Central memory CD8-positive, alpha-beta T cell (primary cell): ENCODE results near the gene SH2D4B.

Experiments used
- ATAC-seq: fragments of 150-1000 bp; cut with Tn5 transposase; replicated peaks from 2 replicates; pipeline ENCODE4 v1.10.0; 2022; ENCODE audit warnings: mild to moderate bottlenecking, moderate FRiP score, moderate number of reproducible peaks; ENCODE audit not compliant: poor library complexity, severe bottlenecking; ENCODE audit errors: extremely low read depth
- DNase-seq, 2 donors: peaks; one replicate each; pipeline ENCODE4 v3.0.0; 2021; ENCODE audit warnings: low spot score in 2 of 2
- H3K27ac Mint-ChIP-seq: one replicate; pipeline ENCODE4 v1.8.0; 2022; ENCODE audit warnings: low read depth, mild to moderate bottlenecking, moderate library complexity, mixed read lengths
- H3K27me3 Mint-ChIP-seq: one replicate; pipeline ENCODE4 v1.8.0; 2022; ENCODE audit warnings: mixed read lengths
- H3K36me3 Mint-ChIP-seq: one replicate; pipeline ENCODE4 v1.8.0; 2022; ENCODE audit warnings: mild to moderate bottlenecking, moderate library complexity, mixed read lengths; ENCODE audit not compliant: insufficient read depth
- H3K4me1 Mint-ChIP-seq: one replicate; pipeline ENCODE4 v1.8.0; 2022; ENCODE audit warnings: mixed read lengths
- H3K4me3 Mint-ChIP-seq: one replicate; pipeline ENCODE4 v1.8.0; 2022; ENCODE audit warnings: mild to moderate bottlenecking, moderate library complexity, mixed read lengths
- H3K9me3 Mint-ChIP-seq: one replicate; pipeline ENCODE4 v1.8.0; 2022; ENCODE audit warnings: mixed read lengths

Gene SH2D4B

DNA sequence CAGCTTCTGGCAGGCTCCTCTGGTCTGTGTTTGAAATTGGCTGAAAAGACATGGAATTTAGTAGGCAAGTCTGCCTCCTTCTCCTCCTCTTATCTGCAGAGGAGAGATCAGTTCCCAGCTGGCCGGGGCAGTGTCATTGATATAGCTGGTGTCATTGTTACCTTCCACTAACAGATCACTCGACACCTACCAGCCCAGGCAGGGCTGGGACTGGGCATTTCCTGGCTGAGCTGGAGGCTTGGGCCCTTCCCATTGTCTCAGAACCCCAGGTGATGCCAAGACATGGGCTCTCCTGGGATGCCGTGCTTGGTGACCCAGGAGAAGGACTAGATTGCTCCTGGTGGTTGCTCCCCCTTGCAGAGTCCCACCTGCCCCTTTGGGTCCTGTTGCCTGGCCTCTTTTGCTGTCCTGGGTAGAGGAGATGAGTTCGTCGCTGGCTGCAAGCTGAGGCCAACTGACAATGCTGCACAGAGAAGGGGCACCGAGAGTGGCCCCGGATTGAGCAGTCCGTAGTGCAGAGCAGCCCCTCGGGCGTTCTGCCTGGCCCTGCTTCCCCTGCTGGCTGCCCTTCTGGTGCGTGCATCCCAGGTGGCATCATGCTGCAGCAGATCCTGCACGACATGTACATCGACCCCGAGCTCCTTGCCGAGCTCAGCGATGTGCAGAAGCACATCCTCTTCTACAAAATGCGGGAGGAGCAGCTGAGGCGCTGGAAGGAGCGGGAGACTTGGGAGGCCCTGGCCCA is at the start of gene SH2D4B:
TSS of gene SH2D4B (plus strand) at position 167 of the 745 bp plus-strand sequence. CDS start at position 597, 430 bp downstream.
- Mint-ChIP-seq H3K4me3 (peak within 1 kb of the TSS; percentile 52), H3K27me3 (no peaks in the 10 kb centered on the region), H3K27ac (peak within 1 kb of the TSS; percentile 93), H3K9me3 (no peaks in the 10 kb centered on the region), H3K36me3 (peaks cover 12% of the 10 kb centered on the region), H3K4me1 (peaks cover 35% of the 10 kb centered on the region)
- DNase-seq (no peak), ATAC-seq (no peak)

DNA sequence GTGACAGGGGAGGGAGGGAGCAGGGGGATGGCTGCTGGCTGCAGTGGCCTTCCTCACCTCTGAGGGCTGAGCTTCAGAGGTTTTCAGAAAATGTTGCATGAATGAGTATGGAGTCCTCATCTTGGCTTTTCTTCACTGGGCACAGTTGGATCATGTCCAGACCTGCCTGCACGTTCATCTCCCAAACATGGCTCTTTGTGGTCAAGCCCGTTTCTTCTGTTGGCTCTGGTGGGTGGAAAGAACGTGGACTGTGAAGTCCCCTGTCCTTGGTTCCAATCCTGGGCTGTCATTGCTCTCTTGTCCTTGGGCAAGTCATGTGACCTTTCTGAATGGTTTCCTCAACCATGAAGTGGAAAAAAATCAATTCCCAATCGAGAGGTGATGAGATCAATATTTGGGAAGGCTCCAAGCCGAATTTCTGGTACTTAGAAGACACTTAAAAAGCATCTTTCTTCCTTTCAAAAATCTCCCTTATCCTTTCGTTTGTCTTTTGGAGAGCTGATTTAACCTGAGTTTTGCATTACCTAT is 49.1 kb upstream of the SH2D4B start:
- Mint-ChIP-seq H3K9me3 (no peaks in the 10 kb centered on the region), H3K36me3 (peaks cover 40% of the 10 kb centered on the region), H3K4me3 (peak overlapping the region; percentile 66), H3K27ac (peak overlapping the region; percentile 93), H3K4me1 (peaks cover 99% of the 10 kb centered on the region), H3K27me3 (no peaks in the 10 kb centered on the region)
- DNase-seq (no peak), ATAC-seq (no peak)

DNA sequence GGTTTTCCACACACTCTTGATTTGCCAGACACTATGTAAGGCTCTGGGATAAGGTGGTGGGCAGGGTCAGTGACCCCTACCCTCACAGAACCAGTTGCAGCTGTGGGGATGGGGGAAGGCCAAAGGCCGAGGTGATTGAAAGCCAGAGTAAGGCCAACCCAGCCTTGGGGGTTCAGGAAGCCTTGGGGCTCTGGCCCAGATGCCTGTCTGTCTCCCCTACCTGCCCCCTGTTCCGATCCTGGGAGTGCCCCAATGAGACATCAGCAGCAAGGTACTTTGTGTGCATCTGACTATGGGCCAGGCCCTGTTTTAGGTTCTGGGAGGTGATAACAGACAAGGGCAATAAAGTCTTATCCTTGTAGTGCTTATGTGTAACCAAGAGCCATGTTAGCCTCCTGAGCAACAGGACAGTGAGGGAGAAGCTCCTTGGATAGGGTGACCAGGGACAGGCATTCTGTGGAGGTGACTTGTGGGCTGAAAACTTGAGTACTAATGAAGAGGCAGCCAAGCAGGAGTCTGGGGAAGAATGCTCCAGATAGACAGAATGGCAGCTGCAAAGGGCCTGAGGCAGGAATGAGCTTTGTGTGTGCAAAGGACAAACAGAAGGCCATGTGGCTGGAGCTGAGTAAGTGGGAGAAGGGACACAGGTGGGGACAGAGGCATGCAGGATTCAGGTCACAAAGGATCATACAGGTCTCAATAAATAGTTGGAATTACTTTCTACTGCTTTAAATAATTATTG is 48.2 kb upstream of the SH2D4B start:
- no peak for DNase-seq
- no peak for ATAC-seq
- peaks cover 99% of the 10 kb centered on the region for H3K4me1 Mint-ChIP-seq
- H3K27me3 Mint-ChIP-seq: no peaks in the 10 kb centered on the region
- H3K4me3 Mint-ChIP-seq: peak overlapping the region; percentile 66
- H3K27ac Mint-ChIP-seq: peak overlapping the region; percentile 58
- H3K9me3 Mint-ChIP-seq: no peaks in the 10 kb centered on the region
- H3K36me3 Mint-ChIP-seq: peaks cover 36% of the 10 kb centered on the region

DNA sequence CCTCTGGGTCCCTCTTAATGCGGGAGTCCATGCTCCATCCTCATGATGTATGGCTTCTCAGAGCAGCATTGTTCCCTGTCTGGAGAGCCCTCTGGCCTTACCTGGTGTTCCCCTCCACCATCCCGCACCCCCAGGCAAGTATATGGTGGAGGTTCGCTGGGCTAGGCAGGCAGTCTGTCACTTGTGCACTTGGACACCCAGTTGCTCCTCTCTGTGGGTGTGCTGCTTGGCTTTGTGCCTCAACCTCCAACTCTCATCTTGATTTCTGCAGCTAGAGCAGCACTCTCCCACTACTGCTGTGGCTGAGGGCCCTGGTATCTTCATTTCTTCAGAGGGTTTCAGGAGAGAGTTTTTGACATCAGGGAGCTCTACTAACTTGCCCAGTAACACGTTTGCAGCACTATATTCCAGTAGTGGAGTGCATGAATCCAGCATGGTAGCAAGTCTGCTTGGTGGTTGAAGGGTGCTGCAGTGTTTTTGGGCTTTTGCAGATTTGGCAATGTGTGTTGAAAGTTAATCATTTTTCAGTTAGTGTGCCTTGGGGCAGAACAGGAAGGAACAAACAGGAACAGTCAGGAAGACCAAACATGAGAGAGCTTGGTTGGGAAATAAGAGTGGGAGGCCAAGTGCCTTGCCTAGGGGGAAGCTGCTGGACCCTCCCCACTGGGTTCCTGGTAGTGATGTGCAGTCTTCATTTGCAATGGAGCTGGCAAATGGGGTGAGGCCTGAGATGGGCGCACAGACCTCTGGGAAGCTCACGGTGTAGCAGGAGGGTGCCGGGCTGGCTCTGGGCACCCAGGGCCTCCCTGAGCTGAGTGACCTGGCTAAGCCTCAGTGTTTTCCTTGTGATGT is 46.2 kb upstream of the SH2D4B start:
- Mint-ChIP-seq H3K36me3 (peaks cover 38% of the 10 kb centered on the region), H3K9me3 (peaks cover 2% of the 10 kb centered on the region), H3K4me1 (peaks cover 99% of the 10 kb centered on the region), H3K4me3 (peak overlapping the region; percentile 18), H3K27me3 (no peaks in the 10 kb centered on the region), H3K27ac (peak overlapping the region; percentile 8)
- ATAC-seq: no peak
- no peak for DNase-seq

DNA sequence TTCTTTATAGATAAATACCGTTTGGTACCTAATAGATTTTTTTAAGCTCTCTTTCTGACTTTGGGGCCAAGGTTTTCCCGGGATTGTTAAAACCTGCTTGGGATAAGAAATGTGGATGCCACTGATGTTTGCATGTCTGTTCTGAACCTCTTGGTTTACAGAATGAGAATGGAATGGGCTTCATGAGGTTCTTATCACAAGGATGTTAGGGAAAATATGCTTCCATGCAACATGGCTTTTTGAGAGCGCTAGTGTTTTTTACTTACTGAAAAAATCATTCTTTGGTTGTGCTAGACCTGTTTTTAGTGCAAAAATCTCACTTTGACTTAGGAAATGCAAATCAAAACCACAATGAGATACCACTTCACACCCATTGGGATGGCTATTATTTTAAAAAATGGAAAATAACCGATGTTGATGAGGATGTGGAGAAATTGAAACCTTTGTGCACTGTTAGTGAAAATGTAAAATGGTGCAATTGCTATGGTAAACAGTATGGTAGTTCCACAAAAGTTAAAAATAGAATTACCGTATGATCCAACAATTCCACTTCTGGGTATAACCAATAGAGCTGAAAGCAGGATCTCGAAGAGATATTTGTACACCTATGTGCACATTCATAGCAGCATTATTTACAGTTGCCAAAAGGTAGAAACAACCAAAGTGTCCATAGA is 44.7 kb upstream of the SH2D4B start:
- ATAC-seq (no peak), DNase-seq (no peak)
- Mint-ChIP-seq H3K4me3 (peak overlapping the region; percentile 61), H3K4me1 (peaks cover 99% of the 10 kb centered on the region), H3K9me3 (peaks cover 7% of the 10 kb centered on the region), H3K27me3 (no peaks in the 10 kb centered on the region), H3K36me3 (peaks cover 38% of the 10 kb centered on the region), H3K27ac (peak overlapping the region; percentile 82)

DNA sequence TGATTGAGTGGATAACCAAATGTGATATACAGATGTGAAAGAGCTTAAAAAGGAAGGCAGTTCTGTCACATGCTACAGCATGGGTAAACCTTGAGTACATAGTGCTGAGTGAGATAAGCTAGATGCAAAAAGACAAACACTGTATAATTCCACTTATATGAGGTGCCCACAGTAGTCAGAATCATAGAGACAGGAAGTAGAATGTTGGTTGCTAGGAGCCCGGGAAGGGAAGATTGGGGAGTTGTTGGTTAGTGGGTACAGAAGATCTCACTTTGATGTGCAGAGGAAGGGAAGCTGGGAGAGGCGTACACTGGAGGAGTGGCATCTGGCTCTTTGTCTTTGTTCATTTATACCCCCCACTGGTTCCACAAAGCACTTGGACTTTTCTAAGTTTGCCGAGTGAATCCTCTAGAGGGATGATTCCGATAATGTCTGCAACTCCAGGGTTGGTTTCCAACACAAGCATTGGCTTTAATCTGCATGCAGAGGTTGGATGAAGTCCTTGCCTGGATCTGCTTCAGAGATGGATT is 44.1 kb upstream of the SH2D4B start:
- peak overlapping the region; percentile 82 for H3K27ac Mint-ChIP-seq
- DNase-seq (no peak), ATAC-seq (peak; percentile 63)
- peaks cover 36% of the 10 kb centered on the region for H3K36me3 Mint-ChIP-seq
- peak overlapping the region; percentile 61 for H3K4me3 Mint-ChIP-seq
- no peaks in the 10 kb centered on the region for H3K27me3 Mint-ChIP-seq
- peaks cover 99% of the 10 kb centered on the region for H3K4me1 Mint-ChIP-seq
- H3K9me3 Mint-ChIP-seq: peaks cover 7% of the 10 kb centered on the region

DNA sequence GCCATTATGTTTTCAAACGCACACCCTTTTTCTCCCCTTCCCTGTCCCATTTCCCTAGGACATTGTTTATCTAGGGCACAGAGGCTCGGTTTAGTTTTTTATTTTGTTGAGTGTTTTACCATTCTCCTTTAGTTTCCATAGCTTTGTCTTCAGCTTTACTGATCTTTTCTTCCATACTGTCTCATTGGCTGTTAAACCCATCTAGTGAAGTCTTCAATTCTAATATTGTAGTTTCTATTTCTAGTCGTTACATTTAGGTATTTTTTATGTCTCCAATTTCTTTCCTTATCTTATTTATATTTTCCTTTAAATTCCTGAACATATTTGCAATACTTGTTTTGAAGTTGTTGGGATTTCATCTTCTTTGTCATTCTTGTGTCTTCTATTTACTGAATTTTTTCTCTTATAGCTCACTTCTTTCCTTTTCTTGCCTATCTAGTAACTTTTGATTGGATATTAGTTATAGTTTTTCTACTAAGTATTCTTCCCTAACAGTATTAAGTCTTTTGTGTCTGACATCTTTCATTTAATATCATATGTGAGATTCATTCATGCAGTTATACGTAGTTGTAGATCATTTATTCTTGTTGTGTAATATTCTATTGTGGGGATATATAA is 41.0 kb upstream of the SH2D4B start:
- Mint-ChIP-seq H3K27ac (peak overlapping the region; percentile 94), H3K36me3 (peaks cover 25% of the 10 kb centered on the region), H3K4me3 (peak overlapping the region; percentile 55), H3K9me3 (peaks cover 7% of the 10 kb centered on the region), H3K4me1 (peaks cover 97% of the 10 kb centered on the region), H3K27me3 (no peaks in the 10 kb centered on the region)
- DNase-seq: no peak
- no peak for ATAC-seq

DNA sequence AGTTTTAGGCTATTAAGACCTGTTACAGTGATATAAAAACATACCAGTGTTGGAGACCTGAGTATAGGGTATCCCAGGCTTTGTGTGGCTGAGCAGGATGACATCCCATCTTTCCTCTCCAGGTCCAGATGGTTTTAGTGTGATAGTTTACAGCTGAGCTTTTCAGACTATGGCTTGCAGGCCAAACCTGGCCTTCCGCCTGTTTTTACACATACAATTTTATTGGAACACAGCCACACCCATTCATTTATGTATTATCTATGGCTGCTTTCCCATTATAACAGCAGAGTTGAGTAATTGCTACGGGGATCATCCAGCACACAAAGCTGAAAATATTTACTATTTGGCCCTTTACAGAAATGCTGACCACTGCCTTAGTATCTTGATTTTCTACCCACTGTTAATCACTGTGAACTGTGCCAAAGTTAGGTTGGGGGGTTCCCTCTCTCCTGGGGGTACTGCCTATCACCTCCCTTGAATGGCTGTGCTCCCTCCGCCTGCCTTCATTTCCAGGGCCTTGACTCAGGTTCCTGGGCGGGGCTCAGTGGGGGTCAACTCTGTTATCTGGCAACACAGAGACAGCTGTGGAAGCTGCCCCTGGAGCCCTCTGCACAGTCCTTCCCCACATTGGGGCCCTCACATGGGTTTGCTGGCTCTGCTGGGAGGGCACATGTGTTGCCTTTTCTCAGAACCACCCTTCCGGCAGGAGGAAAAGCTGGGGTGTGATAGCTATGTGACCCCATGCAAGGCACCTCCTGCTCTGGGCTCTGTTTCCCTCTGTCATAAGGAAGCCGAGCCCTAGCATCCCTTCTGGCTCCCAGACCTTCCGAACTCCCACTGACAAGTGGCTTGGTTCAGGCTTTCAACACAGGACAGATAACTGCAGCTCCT is 40.3 kb upstream of the SH2D4B start:
- Mint-ChIP-seq H3K27me3 (no peaks in the 10 kb centered on the region), H3K4me3 (peak overlapping the region; percentile 58), H3K27ac (peak overlapping the region; percentile 94), H3K36me3 (peaks cover 23% of the 10 kb centered on the region), H3K4me1 (peaks cover 97% of the 10 kb centered on the region), H3K9me3 (peaks cover 7% of the 10 kb centered on the region)
- DNase-seq (no peak), ATAC-seq (no peak)

DNA sequence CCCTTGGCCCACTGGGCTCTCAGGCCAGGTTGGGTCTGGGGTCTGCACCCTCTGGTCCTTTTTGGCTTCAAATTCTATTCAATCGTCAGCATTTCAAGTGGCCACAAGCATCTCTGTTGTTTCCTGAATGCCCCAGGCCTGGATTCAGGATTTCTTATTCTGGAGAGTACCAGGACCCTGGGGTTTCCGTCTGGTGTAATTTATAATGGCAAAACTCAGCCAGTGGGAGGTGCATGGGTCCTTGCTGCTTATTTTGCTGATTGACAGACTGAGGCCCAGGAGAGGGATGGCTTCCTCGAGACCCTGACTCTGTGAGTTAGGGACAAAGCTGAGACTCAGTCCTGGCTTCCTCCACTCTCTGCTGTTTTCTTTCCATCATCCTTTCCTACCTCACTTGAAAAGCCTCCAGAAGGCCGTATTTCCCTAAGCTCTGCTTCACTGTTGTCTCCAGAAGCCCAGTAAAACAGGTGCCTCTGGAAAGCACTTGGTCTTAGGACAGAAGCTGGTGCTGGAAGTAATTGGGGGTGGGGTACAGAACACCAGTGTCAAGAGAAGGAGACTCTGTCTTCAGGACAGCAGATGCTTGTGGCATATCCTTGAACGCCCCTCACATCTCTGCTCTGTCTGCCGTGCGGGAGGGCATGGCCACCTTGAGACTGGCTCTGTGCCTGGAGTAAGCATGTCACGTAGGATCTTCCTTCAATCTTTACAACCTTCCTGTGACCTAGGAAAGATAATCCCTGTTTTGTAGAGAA is 39.4 kb upstream of the SH2D4B start:
- Mint-ChIP-seq H3K4me1 (peaks cover 98% of the 10 kb centered on the region), H3K9me3 (peaks cover 7% of the 10 kb centered on the region)
- ATAC-seq: peak; percentile 12

More for the DNA sequence above, 39.4 kb upstream of the SH2D4B start:
- H3K36me3 Mint-ChIP-seq: peaks cover 23% of the 10 kb centered on the region
- peak overlapping the region; percentile 58 for H3K4me3 Mint-ChIP-seq
- H3K27me3 Mint-ChIP-seq: no peaks in the 10 kb centered on the region
- peak overlapping the region; percentile 94 for H3K27ac Mint-ChIP-seq
- no peak for DNase-seq
